AG04450 (cell line): Measurements from ENCODE around the gene TRIM69. TPM values are rescaled to one million over a fixed set of nuclear protein-coding genes. Genes with fewer than 3 reads are reported as not detected.
"Not testable (repeated sequence)": the region's sequence is repeated elsewhere in the genome, so short reads cannot be mapped to it uniquely, and the experiment has no call there.

Experiments
- CTCF ChIA-PET: fragments of 300-600, 350-600 bp; formaldehyde crosslinking; extraction: SDS; loops from one replicate; lab custom pipeline; 2022; ENCODE audit warnings: antibody characterized with exemption, inconsistent platforms; lab: Charles Lee
- POLR2A ChIA-PET: fragments of 350-600 bp; formaldehyde crosslinking; extraction: SDS; loops from one replicate; lab custom pipeline; 2021; ENCODE audit warnings: antibody characterized with exemption, inconsistent platforms; lab: Yijun Ruan, JAX
- DNase-seq: peaks from one replicate; pipeline ENCODE4 v3.0.0-alpha.2; 2011; ENCODE audit warnings: low read depth, low spot score
- H3K27ac ChIP-seq: one replicate; pipeline ENCODE4 v1.5.1; 2012; ENCODE audit warnings: low read depth, low read length, control low read depth
- H3K27me3 ChIP-seq: one replicate; pipeline ENCODE4 v1.6.0; 2012; ENCODE audit warnings: low read length; ENCODE audit not compliant: control insufficient read depth, insufficient read depth
- H3K4me3 ChIP-seq: 2 replicates; pipeline ENCODE4 v1.5.1; 2011; ENCODE audit warnings: mild to moderate bottlenecking, low read depth, low read length, control low read depth
- H3K9me3 ChIP-seq: 2 replicates; pipeline ENCODE4 v1.5.1; 2012; ENCODE audit warnings: low read length; ENCODE audit not compliant: control insufficient read depth, insufficient read depth
- CTCF ChIP-seq: IDR thresholded peaks from 2 replicates; pipeline ENCODE4 v1.5.1; 2011; ENCODE audit warnings: low read depth, low read length, control low read depth, inconsistent platforms
- polyA plus RNA-seq: library from polyadenylated mRNA; depleted of rRNA; stranded (reverse); fragments of >200 nt; gene quantifications from 2 replicates; pipeline ENCODE4 v1.2.3, GENCODE V29; 2011

TRIM69 gene
- polyA plus RNA-seq, 1 experiment = 16.4 TPM

GRCh38 chr15:44753345-44753744 lies 17.0 kb downstream of the TRIM69 start:
- Histone ChIP-seq H3K27me3 (peaks cover 13% of the 10 kb centered on the region), H3K27ac (no peak overlapping the region), H3K4me3 (no peak overlapping the region), H3K9me3 (no peaks in the 10 kb centered on the region)
- CTCF ChIA-PET = interaction anchor here (1.0 to 1.5 kb wide), 2 partner anchors 15 to 16 kb away, joined by 3 to 4 read pairs; no protein-coding TSS in a partner anchor
- DNase-seq = no peak
- TF ChIP-seq CTCF = no peak
- POLR2A ChIA-PET = no interaction called here

- Histone ChIP-seq H3K27ac (no peak overlapping the region), H3K27me3 (peaks cover 7% of the 10 kb centered on the region), H3K9me3 (no peaks in the 10 kb centered on the region), H3K4me3 (no peak overlapping the region)
- no peak for DNase-seq
- no peak for TF ChIP-seq CTCF
- ChIA-PET CTCF (no interaction called here), POLR2A (no interaction called here)
These were observed 26.9 kb downstream of the TRIM69 start for GRCh38 chr15:44763187-44763586.

DNA sequence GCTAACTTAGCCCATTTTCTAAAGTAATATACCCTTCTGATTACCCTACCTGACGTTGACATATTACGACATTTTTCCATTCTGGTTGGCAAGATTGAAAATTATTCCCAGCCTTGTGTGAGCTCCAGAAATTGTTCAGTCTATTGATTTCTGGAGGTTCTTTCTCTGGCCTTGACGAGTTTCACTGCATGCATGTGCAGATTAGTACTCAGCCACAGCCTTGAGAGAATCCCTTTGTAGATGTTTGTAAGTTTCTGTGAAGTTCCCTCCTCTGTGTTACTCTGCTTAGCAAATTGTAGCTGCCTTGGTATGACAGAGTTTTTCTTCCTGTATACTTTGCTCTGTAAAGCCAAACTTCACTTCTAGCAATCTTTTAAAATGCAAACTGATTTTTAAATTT lies 27.5 kb downstream of the TRIM69 start:
- Histone ChIP-seq H3K27ac (no peak overlapping the region), H3K4me3 (no peak overlapping the region), H3K27me3 (peaks cover 7% of the 10 kb centered on the region), H3K9me3 (no peaks in the 10 kb centered on the region)
- POLR2A ChIA-PET = no interaction called here
- DNase-seq = no peak
- no peak for TF ChIP-seq CTCF
- CTCF ChIA-PET = interaction anchor here (0.6 to 2.8 kb wide), 3 partner anchors 25 to 442 kb away, joined by 3 to 13 read pairs (median 4); partner anchors contain the start of gene SPG11

DNA sequence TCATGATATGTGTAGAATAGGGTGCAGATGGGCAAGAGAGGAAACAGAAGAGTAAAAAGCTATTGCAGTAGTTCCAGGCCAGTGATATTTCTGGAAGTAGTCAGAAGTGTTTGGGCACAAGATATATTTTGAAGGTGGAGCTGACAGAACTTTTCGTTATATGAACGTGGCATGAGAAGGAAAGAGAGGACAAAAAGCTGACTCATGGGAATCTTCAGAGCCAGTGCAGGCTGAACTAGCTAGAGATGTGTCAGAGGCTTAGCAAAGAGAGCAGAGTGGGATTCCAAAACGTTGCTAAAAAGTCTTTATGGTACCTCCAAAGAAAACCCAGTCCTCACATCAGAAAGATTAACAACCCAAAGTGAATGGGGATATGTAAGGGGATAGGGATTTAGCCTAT lies 28.7 kb downstream of the TRIM69 start:
- DNase-seq = no peak
- ChIA-PET POLR2A (no interaction called here), CTCF (interaction anchor here (0.9 to 2.8 kb wide), 3 partner anchors 27 to 102 kb away, joined by 3 to 13 read pairs (median 4); partner anchors contain the start of gene SPG11)
- no peak overlapping the region for H3K27ac ChIP-seq
- no peak for TF ChIP-seq CTCF
- H3K27me3 ChIP-seq = peaks cover 2% of the 10 kb centered on the region
- no peak overlapping the region for H3K4me3 ChIP-seq
- H3K9me3 ChIP-seq = no peaks in the 10 kb centered on the region

DNA sequence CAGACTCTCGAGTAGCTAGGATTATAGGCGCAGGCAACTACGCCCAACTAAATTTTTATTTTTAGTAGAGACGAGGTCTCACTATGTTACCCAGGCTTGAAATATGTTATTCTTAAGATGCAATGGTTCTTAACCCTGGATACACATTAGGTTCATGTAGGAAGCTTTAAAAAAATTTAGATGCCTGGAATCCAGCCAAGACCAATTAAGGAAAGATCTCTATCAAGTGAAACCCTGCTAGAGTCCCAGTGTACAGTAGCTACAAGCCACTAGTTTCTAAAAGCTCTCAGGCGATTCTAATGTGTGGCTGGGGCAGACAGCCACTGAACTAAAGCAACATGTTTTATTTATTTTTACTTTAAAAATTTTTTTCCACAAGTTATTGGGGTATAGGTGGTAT lies 33.2 kb downstream of the TRIM69 start:
- Histone ChIP-seq H3K27me3 (peaks cover 2% of the 10 kb centered on the region), H3K27ac (no peak overlapping the region), H3K4me3 (no peak overlapping the region), H3K9me3 (no peaks in the 10 kb centered on the region)
- no peak for TF ChIP-seq CTCF
- POLR2A ChIA-PET = no interaction called here
- no peak for DNase-seq
- CTCF ChIA-PET = no interaction called here

DNA sequence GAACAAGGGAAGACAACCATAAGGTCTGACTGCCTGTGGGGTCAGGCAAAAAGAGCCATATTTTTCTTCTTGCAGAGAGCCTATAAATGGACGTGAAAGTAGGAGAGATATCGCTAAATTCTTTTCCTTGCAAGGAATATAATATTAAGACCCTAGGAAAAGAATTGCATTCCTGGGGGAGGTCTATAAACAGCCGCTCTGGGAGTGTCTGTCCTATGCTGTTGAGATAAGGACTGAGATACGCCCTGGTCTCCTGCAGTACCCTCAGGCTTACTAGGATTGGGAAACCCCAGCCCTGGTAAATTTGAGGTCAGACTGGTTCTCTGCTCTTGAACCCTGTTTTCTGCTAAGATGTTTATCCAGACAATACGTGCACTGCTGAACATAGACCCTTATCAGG lies 34.4 kb downstream of the TRIM69 start:
- H3K4me3 ChIP-seq, POLR2A ChIA-PET, H3K27ac ChIP-seq, H3K9me3 ChIP-seq, H3K27me3 ChIP-seq, CTCF ChIA-PET, DNase-seq: not testable (repeated sequence)
